ENCODE measurements around the gene ARHGAP45. TPM values are rescaled to one million over a fixed set of nuclear protein-coding genes. Genes with fewer than 3 reads are reported as not detected.

ARHGAP45 gene
- total and polyA plus RNA-seq, 8 donors: 12.2 to 211 (median 15.8) TPM

DNA sequence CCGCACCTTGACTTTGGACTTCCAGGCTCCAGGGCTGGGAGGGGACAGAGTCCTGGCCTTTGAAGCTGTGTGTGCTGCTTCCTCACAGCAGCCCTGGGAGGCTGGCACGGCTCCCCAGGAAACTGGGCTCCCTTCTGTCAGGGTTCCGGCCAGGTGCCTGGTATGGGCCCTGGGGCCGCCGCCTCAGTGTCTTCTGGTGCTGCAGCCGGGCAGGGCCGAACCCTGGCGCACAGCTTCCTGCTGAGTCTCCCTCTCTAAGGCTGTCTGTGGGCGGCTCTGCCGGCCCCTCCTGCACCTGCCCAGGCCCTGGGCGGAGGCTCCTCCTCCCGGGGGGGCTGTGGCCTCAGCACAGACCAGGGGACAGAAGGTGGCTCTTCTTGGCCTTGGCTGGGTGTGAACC lies 69.2 kb downstream of the ARHGAP45 start:
- 48 to 73% (median 60%) methylated on average over 7 to 12 of the region's 12 CpGs for WGBS, 5 donors
- Histone ChIP-seq H3K4me3 (no peak overlapping the region), H3K36me3 (peaks cover 6 to 52% (median 36%) of the 10 kb centered on the region in 4 donors), H3K27ac (peak overlapping the region in 4 of 5 donors; percentile 58 to 92 (median 79)), H3K9me3 (no peaks in the 10 kb centered on the region), H3K4me1 (peaks cover 44 to 50% (median 46%) of the 10 kb centered on the region in 4 donors), H3K27me3 (no peaks in the 10 kb centered on the region)
- DNase-seq: no peak
- intact Hi-C loops (cut with DNase I; ENCODE audit: low total_unique reads): no loop called here
- TF ChIP-seq POLR2A (IDR thresholded peaks at IDR 0.05) (no peak), POLR2AphosphoS5 (IDR thresholded peaks at IDR 0.05) (no peak), EP300 (IDR thresholded peaks at IDR 0.05) (no peak)
- TF ChIP-seq, protein P1, sequence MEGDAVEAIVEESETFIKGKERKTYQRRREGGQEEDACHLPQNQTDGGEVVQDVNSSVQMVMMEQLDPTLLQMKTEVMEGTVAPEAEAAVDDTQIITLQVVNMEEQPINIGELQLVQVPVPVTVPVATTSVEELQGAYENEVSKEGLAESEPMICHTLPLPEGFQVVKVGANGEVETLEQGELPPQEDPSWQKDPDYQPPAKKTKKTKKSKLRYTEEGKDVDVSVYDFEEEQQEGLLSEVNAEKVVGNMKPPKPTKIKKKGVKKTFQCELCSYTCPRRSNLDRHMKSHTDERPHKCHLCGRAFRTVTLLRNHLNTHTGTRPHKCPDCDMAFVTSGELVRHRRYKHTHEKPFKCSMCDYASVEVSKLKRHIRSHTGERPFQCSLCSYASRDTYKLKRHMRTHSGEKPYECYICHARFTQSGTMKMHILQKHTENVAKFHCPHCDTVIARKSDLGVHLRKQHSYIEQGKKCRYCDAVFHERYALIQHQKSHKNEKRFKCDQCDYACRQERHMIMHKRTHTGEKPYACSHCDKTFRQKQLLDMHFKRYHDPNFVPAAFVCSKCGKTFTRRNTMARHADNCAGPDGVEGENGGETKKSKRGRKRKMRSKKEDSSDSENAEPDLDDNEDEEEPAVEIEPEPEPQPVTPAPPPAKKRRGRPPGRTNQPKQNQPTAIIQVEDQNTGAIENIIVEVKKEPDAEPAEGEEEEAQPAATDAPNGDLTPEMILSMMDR (IDR thresholded peaks at IDR 0.05): no peak

Small RNA genes within 50 kb of the gene (small RNA-seq; reads per million reads assigned to genes)
- gene RNU6-2: 0 to 0.10 (median 0) reads per million in 4 donors

Other genes starting within 250 kb of the ARHGAP45 start
- gene PLPPR3, start 245.2 kb upstream of the ARHGAP45 start, total RNA-seq: under 1 TPM in 1 of 5 donors, not detected in 4; 0.55 TPM
- under 1 TPM in 1 of 3 donors, not detected in 2; 0.46 TPM for gene PLPPR3, start 245.2 kb upstream of the ARHGAP45 start, polyA plus RNA-seq
- under 1 TPM in 1 of 5 donors, not detected in 4; 0.55 TPM for gene AZU1, start 239.3 kb upstream of the ARHGAP45 start, total RNA-seq
- 1 to 10 TPM in 1 of 3 donors, under 1 TPM in 2; 0.53 to 1.5 (median 1.00) TPM for gene AZU1, start 239.3 kb upstream of the ARHGAP45 start, polyA plus RNA-seq
- 1 to 10 TPM in 1 of 5 donors, not detected in 4; 2.6 TPM for gene PRTN3, start 226.2 kb upstream of the ARHGAP45 start, total RNA-seq
- under 1 TPM in 1 of 3 donors, not detected in 2; 0.15 TPM for gene PRTN3, start 226.2 kb upstream of the ARHGAP45 start, polyA plus RNA-seq
- gene ELANE, start 214.9 kb upstream of the ARHGAP45 start, total RNA-seq: 10 to 100 TPM in 1 of 5 donors, 1 to 10 TPM in 1, not detected in 3; 2.9 to 10.5 TPM
- 1 to 10 TPM in 2 of 3 donors, not detected in 1; 1.1 to 3.4 TPM for gene ELANE, start 214.9 kb upstream of the ARHGAP45 start, polyA plus RNA-seq
- gene CFD, start 207.5 kb upstream of the ARHGAP45 start, total RNA-seq: 1,000 to 10,000 TPM in 1 of 5 donors, 100 to 1,000 TPM in 3, 10 to 100 TPM in 1; 36.6 to 1,275 (median 118) TPM
- gene CFD, start 207.5 kb upstream of the ARHGAP45 start, polyA plus RNA-seq: 100 to 1,000 TPM in 2 of 3 donors, 10 to 100 TPM in 1; 48.7 to 204 (median 140) TPM
- gene MED16, start 174.0 kb upstream of the ARHGAP45 start, total RNA-seq: 100 to 1,000 TPM in 2 of 5 donors, 10 to 100 TPM in 3; 16.7 to 126 (median 82.1) TPM
- 10 to 100 TPM; 49.0 to 74.0 (median 54.7) TPM for gene MED16, start 174.0 kb upstream of the ARHGAP45 start, polyA plus RNA-seq
- not detected for gene RNU6-9, start 173.7 kb upstream of the ARHGAP45 start, total RNA-seq
- gene RNU6-9, start 173.7 kb upstream of the ARHGAP45 start, polyA plus RNA-seq: not detected
- 10 to 100 TPM in 3 of 5 donors, 1 to 10 TPM in 2; 5.8 to 62.0 (median 29.7) TPM for gene R3HDM4, start 153.9 kb upstream of the ARHGAP45 start, total RNA-seq
- gene R3HDM4, start 153.9 kb upstream of the ARHGAP45 start, polyA plus RNA-seq: 10 to 100 TPM; 47.1 to 63.8 (median 60.0) TPM
- not detected for gene KISS1R, start 149.8 kb upstream of the ARHGAP45 start, total RNA-seq
- not detected for gene KISS1R, start 149.8 kb upstream of the ARHGAP45 start, polyA plus RNA-seq
- 10 to 100 TPM in 2 of 5 donors, 1 to 10 TPM in 2, not detected in 1; 1.8 to 23.5 (median 8.6) TPM for gene ARID3A, start 141.1 kb upstream of the ARHGAP45 start, total RNA-seq
- gene ARID3A, start 141.1 kb upstream of the ARHGAP45 start, polyA plus RNA-seq: 1 to 10 TPM; 1.1 to 4.3 (median 2.1) TPM
- gene WDR18, start 82.8 kb upstream of the ARHGAP45 start, total RNA-seq: 100 to 1,000 TPM in 2 of 5 donors, 10 to 100 TPM in 3; 19.1 to 410 (median 67.7) TPM
- gene WDR18, start 82.8 kb upstream of the ARHGAP45 start, polyA plus RNA-seq: 10 to 100 TPM; 44.4 to 81.3 (median 51.9) TPM
- not detected for gene GRIN3B, start 66.7 kb upstream of the ARHGAP45 start, total RNA-seq
- under 1 TPM in 1 of 3 donors, not detected in 2; 0.03 TPM for gene GRIN3B, start 66.7 kb upstream of the ARHGAP45 start, polyA plus RNA-seq
- 100 to 1,000 TPM in 4 of 5 donors, 10 to 100 TPM in 1; 59.7 to 536 (median 338) TPM for gene TMEM259, start 46.0 kb upstream of the ARHGAP45 start, total RNA-seq
- 100 to 1,000 TPM in 1 of 3 donors, 10 to 100 TPM in 2; 60.5 to 199 (median 89.2) TPM for gene TMEM259, start 46.0 kb upstream of the ARHGAP45 start, polyA plus RNA-seq
- gene RNU6-2, start 45.6 kb upstream of the ARHGAP45 start, total RNA-seq: not detected
- gene RNU6-2, start 45.6 kb upstream of the ARHGAP45 start, polyA plus RNA-seq: not detected
- 10 to 100 TPM in 4 of 5 donors, 1 to 10 TPM in 1; 7.0 to 98.5 (median 56.4) TPM for gene CNN2, start 40.6 kb upstream of the ARHGAP45 start, total RNA-seq
- gene CNN2, start 40.6 kb upstream of the ARHGAP45 start, polyA plus RNA-seq: 10 to 100 TPM; 85.1 to 93.9 (median 91.8) TPM
- 100 to 1,000 TPM in 1 of 5 donors, 10 to 100 TPM in 3, 1 to 10 TPM in 1; 5.1 to 144 (median 38.8) TPM for gene ABCA7, start 27.1 kb upstream of the ARHGAP45 start, total RNA-seq
- 10 to 100 TPM; 14.2 to 31.6 (median 22.0) TPM for gene ABCA7, start 27.1 kb upstream of the ARHGAP45 start, polyA plus RNA-seq
- gene POLR2E, start 28.2 kb downstream of the ARHGAP45 start, total RNA-seq: 100 to 1,000 TPM in 1 of 5 donors, 10 to 100 TPM in 4; 24.5 to 361 (median 40.6) TPM
- 100 to 1,000 TPM; 109 to 128 (median 123) TPM for gene POLR2E, start 28.2 kb downstream of the ARHGAP45 start, polyA plus RNA-seq
- 100 to 1,000 TPM in 4 of 5 donors, 10 to 100 TPM in 1; 90.0 to 710 (median 158) TPM for gene GPX4, start 36.8 kb downstream of the ARHGAP45 start, total RNA-seq
- 100 to 1,000 TPM; 433 to 532 (median 509) TPM for gene GPX4, start 36.8 kb downstream of the ARHGAP45 start, polyA plus RNA-seq
- 10 to 100 TPM; 19.3 to 74.7 (median 63.5) TPM for gene SBNO2, start 107.1 kb downstream of the ARHGAP45 start, total RNA-seq
- gene SBNO2, start 107.1 kb downstream of the ARHGAP45 start, polyA plus RNA-seq: 10 to 100 TPM; 16.3 to 36.1 (median 23.6) TPM
- 100 to 1,000 TPM in 1 of 5 donors, 10 to 100 TPM in 4; 55.1 to 368 (median 82.3) TPM for gene STK11, start 138.6 kb downstream of the ARHGAP45 start, total RNA-seq
- gene STK11, start 138.6 kb downstream of the ARHGAP45 start, polyA plus RNA-seq: 10 to 100 TPM; 43.1 to 65.3 (median 48.8) TPM
- gene CBARP, start 170.8 kb downstream of the ARHGAP45 start, total RNA-seq: 1 to 10 TPM in 2 of 5 donors, not detected in 3; 1.3 to 8.9 TPM
- under 1 TPM in 2 of 3 donors, not detected in 1; 0.19 to 0.28 TPM for gene CBARP, start 170.8 kb downstream of the ARHGAP45 start, polyA plus RNA-seq
- gene ATP5F1D, start 174.6 kb downstream of the ARHGAP45 start, total RNA-seq: 100 to 1,000 TPM in 2 of 5 donors, 10 to 100 TPM in 3; 26.4 to 905 (median 37.9) TPM
- 100 to 1,000 TPM; 355 to 508 (median 358) TPM for gene ATP5F1D, start 174.6 kb downstream of the ARHGAP45 start, polyA plus RNA-seq
- gene MIDN, start 181.4 kb downstream of the ARHGAP45 start, total RNA-seq: 100 to 1,000 TPM in 1 of 5 donors, 10 to 100 TPM in 4; 31.6 to 118 (median 54.6) TPM
- gene MIDN, start 181.4 kb downstream of the ARHGAP45 start, polyA plus RNA-seq: 10 to 100 TPM; 17.0 to 29.2 (median 21.0) TPM
- 100 to 1,000 TPM; 250 to 520 (median 327) TPM for gene CIRBP, start 202.2 kb downstream of the ARHGAP45 start, total RNA-seq
- gene CIRBP, start 202.2 kb downstream of the ARHGAP45 start, polyA plus RNA-seq: 100 to 1,000 TPM; 307 to 686 (median 385) TPM
- 100 to 1,000 TPM in 2 of 5 donors, 10 to 100 TPM in 2, 1 to 10 TPM in 1; 6.2 to 240 (median 23.7) TPM for gene FAM174C, start 208.4 kb downstream of the ARHGAP45 start, total RNA-seq
- gene FAM174C, start 208.4 kb downstream of the ARHGAP45 start, polyA plus RNA-seq: 100 to 1,000 TPM in 1 of 3 donors, 10 to 100 TPM in 2; 75.8 to 102 (median 80.3) TPM
- gene EFNA2, start 218.7 kb downstream of the ARHGAP45 start, total RNA-seq: 10 to 100 TPM in 1 of 5 donors, under 1 TPM in 1, not detected in 3; 0.55 to 21.1 TPM
- under 1 TPM in 1 of 3 donors, not detected in 2; 0.15 TPM for gene EFNA2, start 218.7 kb downstream of the ARHGAP45 start, polyA plus RNA-seq